HL-60 (cell line): ENCODE measurements around the gene INHA.
A peak's percentile ranks its signal among the peaks of the same experiment; 100 is the strongest.

Experiments used
- DNase-seq, 2 experiments: peaks; one replicate each; pipeline ENCODE4 v3.0.0-alpha.2; 2010 to 2020; ENCODE audit warnings: low read depth in 1 of 2, low spot score in 1 of 2
- H3K27ac ChIP-seq: fragments of 250-450 bp; sonication (Bioruptor Pico); replicated peaks from 2 replicates; pipeline ENCODE4 v1.5.1; 2020; ENCODE audit warnings: mild to moderate bottlenecking, moderate library complexity
- H3K27me3 ChIP-seq: fragments of 250-450 bp; sonication (Bioruptor Pico); 2 replicates; pipeline ENCODE4 v1.5.1; 2021; ENCODE audit warnings: mild to moderate bottlenecking, moderate library complexity; ENCODE audit not compliant: insufficient read depth, poor library complexity, severe bottlenecking
- H3K4me3 ChIP-seq: replicated peaks from 2 replicates; pipeline ENCODE4 v1.5.1; 2011; ENCODE audit warnings: mild to moderate bottlenecking, control low read depth, low read length; ENCODE audit not compliant: insufficient read depth
- CTCF ChIP-seq: IDR thresholded peaks from one replicate; pipeline ENCODE4 v1.5.1; 2011; ENCODE audit warnings: low read length, control low read depth, inconsistent platforms; ENCODE audit not compliant: insufficient read depth
- GABPA ChIP-seq: IDR thresholded peaks from 2 replicates; pipeline ENCODE4 v1.6.1; 2012; ENCODE audit warnings: low read depth
- POLR2AphosphoS5 ChIP-seq: IDR thresholded peaks from 2 replicates; pipeline ENCODE4 v1.6.1; 2012; ENCODE audit warnings: low read depth
- REST ChIP-seq: IDR thresholded peaks from 2 replicates; pipeline ENCODE4 v1.6.1; 2012; ENCODE audit warnings: low read depth; ENCODE audit not compliant: insufficient replicate concordance
- SPI1 ChIP-seq: IDR thresholded peaks from 2 replicates; pipeline ENCODE4 v1.6.1; 2012; ENCODE audit warnings: low read depth, mild to moderate bottlenecking, borderline replicate concordance

The INHA gene

GRCh38 chr2:219605607-219605954, 33.5 kb downstream of the INHA start:
- DNase-seq = no peak
- Histone ChIP-seq H3K4me3 (no peak overlapping the region), H3K27ac (peak overlapping the region; percentile 31; the same call in 1 of the 2 replicates), H3K27me3 (no peaks in the 10 kb centered on the region)
- TF ChIP-seq GABPA = no peak
- no peak for TF ChIP-seq CTCF
- no peak for TF ChIP-seq REST
- TF ChIP-seq POLR2AphosphoS5 = no peak
- TF ChIP-seq SPI1 = no peak

GRCh38 chr2:219607931-219608330, 35.8 kb downstream of the INHA start:
- Histone ChIP-seq H3K27ac (peak overlapping the region; percentile 69), H3K27me3 (no peaks in the 10 kb centered on the region), H3K4me3 (peak overlapping the region; percentile 30)
- DNase-seq = peak; percentile 85 to 91
- TF ChIP-seq GABPA = peak; percentile 71
- TF ChIP-seq POLR2AphosphoS5 = peak; percentile 82
- TF ChIP-seq REST = no peak
- peak; percentile 44; the same call in 1 of the 2 replicates for TF ChIP-seq SPI1

DNA sequence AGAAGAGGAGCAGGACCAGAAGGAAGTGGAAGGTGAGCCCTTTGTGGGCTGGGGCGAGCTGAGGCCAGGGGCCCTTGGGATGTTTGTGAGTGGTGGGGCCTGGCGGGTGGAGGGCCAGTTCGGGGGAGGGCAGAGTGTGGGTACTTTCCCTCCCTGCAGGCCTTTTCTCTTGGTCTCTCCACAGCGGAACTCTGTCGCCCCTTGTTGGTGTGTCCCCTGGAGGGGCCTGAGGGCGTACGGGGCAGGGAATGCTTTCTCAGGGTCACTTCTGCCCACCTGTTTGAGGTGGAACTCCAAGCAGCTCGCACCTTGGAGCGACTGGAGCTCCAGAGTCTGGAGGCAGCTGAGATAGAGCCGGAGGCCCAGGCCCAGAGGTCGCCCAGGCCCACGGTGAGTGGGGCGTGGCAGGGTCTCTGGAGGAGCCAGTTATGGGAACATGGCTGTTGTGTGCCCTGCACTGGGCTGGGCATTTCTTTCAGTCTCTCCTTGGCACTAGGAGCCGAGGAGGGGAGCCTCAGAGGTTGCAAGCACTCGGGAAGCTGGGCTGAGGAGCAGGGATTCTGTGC, 36.4 kb downstream of the INHA start:
- Histone ChIP-seq H3K27me3 (no peaks in the 10 kb centered on the region), H3K4me3 (peak overlapping the region; percentile 30), H3K27ac (peak overlapping the region; percentile 69)
- TF ChIP-seq CTCF (no peak), POLR2AphosphoS5 (peak; percentile 23)
- no peak for DNase-seq

DNA sequence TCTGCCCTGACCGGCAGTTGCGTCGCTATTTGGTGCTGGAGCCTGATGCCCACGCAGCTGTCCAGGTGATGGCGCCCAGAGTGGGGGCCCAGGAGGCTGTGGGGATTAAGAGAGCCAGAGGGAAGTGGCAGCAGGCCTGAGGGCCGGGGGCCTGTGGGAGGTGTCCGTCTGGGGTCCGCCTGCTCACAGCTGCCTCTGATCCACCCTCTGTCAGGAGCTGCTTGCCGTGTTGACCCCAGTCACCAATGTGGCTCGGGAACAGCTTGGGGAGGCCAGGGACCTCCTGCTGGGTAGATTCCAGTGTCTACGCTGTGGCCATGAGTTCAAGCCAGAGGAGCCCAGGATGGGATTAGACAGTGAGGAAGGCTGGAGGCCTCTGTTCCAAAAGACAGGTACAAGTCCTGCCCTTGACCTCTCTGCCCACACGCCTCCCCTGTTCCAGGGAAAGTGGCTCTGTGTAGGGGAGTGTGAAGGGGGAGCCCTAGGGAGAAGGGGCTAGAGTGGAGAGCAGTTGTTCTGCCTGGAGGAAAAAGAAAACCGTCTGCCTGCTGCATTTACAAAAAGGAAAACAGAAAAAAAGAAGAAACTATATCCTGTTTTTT, 37.1 kb downstream of the INHA start:
- TF ChIP-seq GABPA (no peak), REST (no peak), SPI1 (no peak), POLR2AphosphoS5 (no peak), CTCF (no peak)
- Histone ChIP-seq H3K27me3 (no peaks in the 10 kb centered on the region), H3K4me3 (no peak overlapping the region), H3K27ac (peak overlapping the region; percentile 69)
- DNase-seq = no peak
